CD4-positive, alpha-beta memory T cell (primary cell): ENCODE results near the gene DNAAF8. TPM values are rescaled to one million over a fixed set of nuclear protein-coding genes. Genes with fewer than 3 reads are reported as not detected.

ENCODE experiments used
- CTCF ChIA-PET: fragments of 350-600 bp; sonication (Branson Sonifier 250); formaldehyde crosslinking; loops from one replicate; lab custom pipeline; 2021; ENCODE audit warnings: inconsistent platforms; ENCODE audit not compliant: partially characterized antibody; lab: Charles Lee
- POLR2A ChIA-PET: fragments of 350-600 bp; sonication (Branson Sonifier 250); formaldehyde crosslinking; loops from one replicate; lab custom pipeline; 2021; ENCODE audit not compliant: partially characterized antibody; lab: Charles Lee
- DNase-seq, 5 donors: peaks; one replicate each; pipeline versions ENCODE4 v3.0.0 to v3.0.0-alpha.2; 2020 to 2022; ENCODE audit warnings: mixed read lengths in 1 of 5
- H3K27ac ChIP-seq: one replicate; pipeline ENCODE4 v1.7.0; 2013; ENCODE audit warnings: low read depth, low read length
- H3K27me3 ChIP-seq: 2 replicates; pipeline ENCODE4 v1.7.0; 2013; ENCODE audit warnings: mild to moderate bottlenecking, low read length, moderate library complexity; ENCODE audit not compliant: insufficient read depth
- H3K36me3 ChIP-seq: 2 replicates; pipeline ENCODE4 v1.7.0; 2013; ENCODE audit warnings: mild to moderate bottlenecking, low read length, moderate library complexity; ENCODE audit not compliant: insufficient read depth
- H3K4me1 ChIP-seq: 2 replicates; pipeline ENCODE4 v1.7.0; 2013; ENCODE audit warnings: mild to moderate bottlenecking, low read length, moderate library complexity; ENCODE audit not compliant: insufficient read depth
- H3K4me3 ChIP-seq, 2 donors: one replicate each; pipeline ENCODE4 v1.7.0; 2013; ENCODE audit warnings: low read length in 2 of 2, mild to moderate bottlenecking in 1 of 2
- H3K9me3 ChIP-seq, 2 donors: one replicate each; pipeline ENCODE4 v1.7.0; 2013; ENCODE audit warnings: low read length in 2 of 2, control low read depth in 1 of 2; ENCODE audit not compliant: control insufficient read depth in 1 of 2
- H3K27ac Mint-ChIP-seq, 7 donors: one replicate each; pipeline ENCODE4 v1.8.0; 2020 to 2021; ENCODE audit warnings: mixed read lengths in 7 of 7, mild to moderate bottlenecking in 6 of 7, inconsistent platforms in 3 of 7, moderate library complexity in 3 of 7
- H3K27me3 Mint-ChIP-seq, 2 donors: one replicate each; pipeline ENCODE4 v1.8.0; 2020 to 2021; ENCODE audit warnings: mixed read lengths in 2 of 2
- H3K36me3 Mint-ChIP-seq, 2 donors: one replicate each; pipeline ENCODE4 v1.8.0; 2020 to 2021; ENCODE audit warnings: mixed read lengths in 2 of 2, inconsistent platforms in 1 of 2, mild to moderate bottlenecking in 1 of 2
- H3K4me1 Mint-ChIP-seq, 4 donors: one replicate each; pipeline ENCODE4 v1.8.0; 2020 to 2021; ENCODE audit warnings: mixed read lengths in 4 of 4, mild to moderate bottlenecking in 1 of 4
- H3K4me3 Mint-ChIP-seq, 8 donors: one replicate each; pipeline ENCODE4 v1.8.0; 2020 to 2021; ENCODE audit warnings: mixed read lengths in 8 of 8, mild to moderate bottlenecking in 7 of 8, moderate library complexity in 6 of 8, inconsistent platforms in 3 of 8
- H3K9me3 Mint-ChIP-seq, 8 donors: one replicate each; pipeline ENCODE4 v1.8.0; 2020 to 2021; ENCODE audit warnings: mixed read lengths in 8 of 8, mild to moderate bottlenecking in 5 of 8, inconsistent platforms in 3 of 8, moderate library complexity in 1 of 8
- intact Hi-C: fragments of 100-400 bp; cut with micrococcal nuclease; formaldehyde crosslinking; loops from one replicate; pipeline ENCODE4 v1.15.1; 2023
- polyA plus RNA-seq, 2 donors: library from polyadenylated mRNA; unstranded; fragments of 300-500 nt; fragmentation: Illumina TruSeq; gene quantifications; one replicate each; pipeline ENCODE4 v1.2.3, GENCODE V29; 2021
- total RNA-seq, 2 experiments: library from RNA; stranded (reverse); gene quantifications; one replicate each; pipeline ENCODE4 v1.2.3, GENCODE V29; 2021

Gene DNAAF8
- total and polyA plus RNA-seq, 4 experiments from 2014 or later = 0.11 to 0.64 (median 0.12) TPM; not detected in 1

- Mint-ChIP-seq H3K4me3 (no peak overlapping the region), H3K27ac (peak overlapping the region in 1 of 7 donors; percentile 13), H3K27me3 (no peaks in the 10 kb centered on the region), H3K4me1 (peaks cover 1 to 14% (median 8%) of the 10 kb centered on the region in 4 donors), H3K36me3 (peaks cover 0 to 6% of the 10 kb centered on the region in 2 donors), H3K9me3 (no peaks in the 10 kb centered on the region)
- H3K27ac ChIP-seq = no peak overlapping the region
- no peaks in the 10 kb centered on the region for H3K9me3 ChIP-seq
- DNase-seq = no peak
- H3K27me3 ChIP-seq = no peaks in the 10 kb centered on the region
- H3K36me3 ChIP-seq = no peaks in the 10 kb centered on the region
- H3K4me3 ChIP-seq = no peak overlapping the region
- CTCF ChIA-PET = no interaction called here
- POLR2A ChIA-PET = no interaction called here
- intact Hi-C loops = no loop called here
- peaks cover 9% of the 10 kb centered on the region for H3K4me1 ChIP-seq
These were observed 62.9 kb downstream of the DNAAF8 start for GRCh38 chr16:4796982-4797804.

GRCh38 chr16:4797805-4798252, 63.5 kb downstream of the DNAAF8 start:
- Mint-ChIP-seq H3K36me3 (peaks cover 0 to 7% of the 10 kb centered on the region in 2 donors), H3K9me3 (no peaks in the 10 kb centered on the region), H3K27ac (no peak overlapping the region), H3K4me3 (no peak overlapping the region), H3K27me3 (no peaks in the 10 kb centered on the region), H3K4me1 (peaks cover 1 to 16% (median 8%) of the 10 kb centered on the region in 4 donors)
- intact Hi-C loops = no loop called here
- Histone ChIP-seq H3K9me3 (no peaks in the 10 kb centered on the region), H3K4me1 (peaks cover 9% of the 10 kb centered on the region), H3K27ac (no peak overlapping the region), H3K4me3 (no peak overlapping the region), H3K36me3 (no peaks in the 10 kb centered on the region), H3K27me3 (no peaks in the 10 kb centered on the region)
- CTCF ChIA-PET = no interaction called here
- POLR2A ChIA-PET = no interaction called here
- no peak for DNase-seq

GRCh38 chr16:4798456-4798855, 64.1 kb downstream of the DNAAF8 start:
- H3K4me3 Mint-ChIP-seq = no peak overlapping the region

More at GRCh38 chr16:4798456-4798855, 64.1 kb downstream of the DNAAF8 start:
- Histone ChIP-seq H3K4me1 (peaks cover 16% of the 10 kb centered on the region), H3K4me3 (no peak overlapping the region), H3K27me3 (no peaks in the 10 kb centered on the region), H3K27ac (no peak overlapping the region), H3K36me3 (no peaks in the 10 kb centered on the region), H3K9me3 (no peaks in the 10 kb centered on the region)
- peaks cover 0 to 8% of the 10 kb centered on the region in 2 donors for H3K36me3 Mint-ChIP-seq
- no peaks in the 10 kb centered on the region for H3K27me3 Mint-ChIP-seq
- peaks cover 1 to 22% (median 8%) of the 10 kb centered on the region in 4 donors for H3K4me1 Mint-ChIP-seq
- no peak for DNase-seq
- no peak overlapping the region for H3K27ac Mint-ChIP-seq
- POLR2A ChIA-PET = interaction anchor here (5.1 kb wide), 1 partner anchor 30 kb away, joined by 58 read pairs; the partner anchor contains the start of gene ZNF500
- intact Hi-C loops = no loop called here
- H3K9me3 Mint-ChIP-seq = no peaks in the 10 kb centered on the region
- CTCF ChIA-PET = no interaction called here

Other genes starting within 250 kb of the DNAAF8 start
- 10 to 100 TPM; 19.0 to 21.1 TPM for gene CDIP1, start 195.8 kb upstream of the DNAAF8 start, total RNA-seq
- 10 to 100 TPM; 10.2 to 15.7 TPM for gene CDIP1, start 195.8 kb upstream of the DNAAF8 start, polyA plus RNA-seq
- gene C16orf96, start 178.2 kb upstream of the DNAAF8 start, total RNA-seq = under 1 TPM; 0.29 to 0.33 TPM
- gene C16orf96, start 178.2 kb upstream of the DNAAF8 start, polyA plus RNA-seq = not detected
- 10 to 100 TPM; 30.1 to 41.0 TPM for gene UBALD1, start 119.6 kb upstream of the DNAAF8 start, total RNA-seq
- gene UBALD1, start 119.6 kb upstream of the DNAAF8 start, polyA plus RNA-seq = 1 to 10 TPM; 2.4 to 4.8 TPM
- 10 to 100 TPM; 62.2 to 64.1 TPM for gene MGRN1, start 109.7 kb upstream of the DNAAF8 start, total RNA-seq
- gene MGRN1, start 109.7 kb upstream of the DNAAF8 start, polyA plus RNA-seq = 1 to 10 TPM; 1.2 to 7.7 TPM
- gene NUDT16L1, start 41.0 kb upstream of the DNAAF8 start, total RNA-seq = 10 to 100 TPM; 52.4 to 53.7 TPM
- gene NUDT16L1, start 41.0 kb upstream of the DNAAF8 start, polyA plus RNA-seq = 100 to 1,000 TPM in 1 of 2 donors, 10 to 100 TPM in 1; 80.1 to 125 TPM
- gene ANKS3, start 266 bp upstream of the DNAAF8 start, total RNA-seq = 10 to 100 TPM; 28.5 to 33.9 TPM
- 1 to 10 TPM in 1 of 2 donors, under 1 TPM in 1; 0.91 to 5.7 TPM for gene ANKS3, start 266 bp upstream of the DNAAF8 start, polyA plus RNA-seq
- gene ZNF500, start 32.6 kb downstream of the DNAAF8 start, total RNA-seq = 10 to 100 TPM; 33.9 to 35.6 TPM
- gene ZNF500, start 32.6 kb downstream of the DNAAF8 start, polyA plus RNA-seq = 10 to 100 TPM in 1 of 2 donors, 1 to 10 TPM in 1; 7.9 to 13.0 TPM
- gene SEPTIN12, start 53.8 kb downstream of the DNAAF8 start, total RNA-seq = not detected
- not detected for gene SEPTIN12, start 53.8 kb downstream of the DNAAF8 start, polyA plus RNA-seq
- not detected for gene SMIM22, start 60.8 kb downstream of the DNAAF8 start, total RNA-seq
- gene SMIM22, start 60.8 kb downstream of the DNAAF8 start, polyA plus RNA-seq = not detected
- gene ROGDI, start 68.1 kb downstream of the DNAAF8 start, total RNA-seq = 1 to 10 TPM; 9.7 to 9.9 TPM
- gene ROGDI, start 68.1 kb downstream of the DNAAF8 start, polyA plus RNA-seq = 10 to 100 TPM in 1 of 2 donors, 1 to 10 TPM in 1; 8.6 to 19.1 TPM
- 100 to 1,000 TPM; 117 to 121 TPM for gene GLYR1, start 112.8 kb downstream of the DNAAF8 start, total RNA-seq
- gene GLYR1, start 112.8 kb downstream of the DNAAF8 start, polyA plus RNA-seq = 10 to 100 TPM; 22.8 to 44.6 TPM
- 10 to 100 TPM; 40.4 to 42.7 TPM for gene UBN1, start 112.9 kb downstream of the DNAAF8 start, total RNA-seq
- 10 to 100 TPM in 1 of 2 donors, 1 to 10 TPM in 1; 6.0 to 17.5 TPM for gene UBN1, start 112.9 kb downstream of the DNAAF8 start, polyA plus RNA-seq
- not detected for gene PPL, start 202.6 kb downstream of the DNAAF8 start, total RNA-seq
- under 1 TPM in 1 of 2 donors, not detected in 1; 0.39 TPM for gene PPL, start 202.6 kb downstream of the DNAAF8 start, polyA plus RNA-seq
- gene SEC14L5, start 223.8 kb downstream of the DNAAF8 start, total RNA-seq = not detected
- not detected for gene SEC14L5, start 223.8 kb downstream of the DNAAF8 start, polyA plus RNA-seq